Mammary epithelial cell (primary cell): Measurements from ENCODE around the gene C2.

ENCODE experiments used
- EZH2 ChIP-seq: IDR thresholded peaks from 2 replicates; pipeline ENCODE4 v1.6.1; 2012; ENCODE audit warnings: low read length, inconsistent platforms, borderline replicate concordance
- TF ChIP-seq, protein P1 (sequence below), 2 donors: IDR thresholded peaks in 1 of 2; conservative IDR thresholded peaks in 1 of 2; 2 replicates each; pipeline ENCODE4 v1.5.1; 2011 to 2012; ENCODE audit warnings: inconsistent platforms in 2 of 2, low read length in 2 of 2, mild to moderate bottlenecking in 2 of 2, control low read depth in 1 of 2, low read depth in 1 of 2; ENCODE audit not compliant: insufficient read depth in 1 of 2; ENCODE audit errors: extremely low read depth in 1 of 2

DNA sequence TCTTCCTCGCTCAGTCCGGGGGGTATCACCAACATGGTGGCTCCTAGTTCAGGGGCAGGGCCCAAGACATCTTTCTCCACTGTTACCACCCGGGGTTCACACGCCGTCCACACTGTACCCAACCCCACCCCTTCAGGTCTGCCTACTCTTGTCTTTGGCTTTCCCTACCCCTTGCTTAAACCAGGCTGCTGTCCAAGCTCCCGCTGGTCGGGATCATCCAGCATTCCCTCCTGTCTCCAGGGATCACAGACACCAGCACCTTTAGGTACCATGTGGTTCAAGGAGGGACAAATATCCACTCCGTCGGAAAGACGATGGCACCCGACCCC is 30.9 kb downstream of the C2 start:
- TF ChIP-seq, protein P1, sequence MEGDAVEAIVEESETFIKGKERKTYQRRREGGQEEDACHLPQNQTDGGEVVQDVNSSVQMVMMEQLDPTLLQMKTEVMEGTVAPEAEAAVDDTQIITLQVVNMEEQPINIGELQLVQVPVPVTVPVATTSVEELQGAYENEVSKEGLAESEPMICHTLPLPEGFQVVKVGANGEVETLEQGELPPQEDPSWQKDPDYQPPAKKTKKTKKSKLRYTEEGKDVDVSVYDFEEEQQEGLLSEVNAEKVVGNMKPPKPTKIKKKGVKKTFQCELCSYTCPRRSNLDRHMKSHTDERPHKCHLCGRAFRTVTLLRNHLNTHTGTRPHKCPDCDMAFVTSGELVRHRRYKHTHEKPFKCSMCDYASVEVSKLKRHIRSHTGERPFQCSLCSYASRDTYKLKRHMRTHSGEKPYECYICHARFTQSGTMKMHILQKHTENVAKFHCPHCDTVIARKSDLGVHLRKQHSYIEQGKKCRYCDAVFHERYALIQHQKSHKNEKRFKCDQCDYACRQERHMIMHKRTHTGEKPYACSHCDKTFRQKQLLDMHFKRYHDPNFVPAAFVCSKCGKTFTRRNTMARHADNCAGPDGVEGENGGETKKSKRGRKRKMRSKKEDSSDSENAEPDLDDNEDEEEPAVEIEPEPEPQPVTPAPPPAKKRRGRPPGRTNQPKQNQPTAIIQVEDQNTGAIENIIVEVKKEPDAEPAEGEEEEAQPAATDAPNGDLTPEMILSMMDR (conservative IDR thresholded peaks at IDR 0.05 in 1 of 2, IDR thresholded peaks at IDR 0.05 in 1 of 2; ENCODE audit: extremely low read depth in 1 of 2, insufficient read depth in 1 of 2, low read depth in 1 of 2, low read length in 2 of 2): no peak
- no peak for TF ChIP-seq EZH2
